ENCODE measurements around the gene CORIN. TPM values are rescaled to one million over a fixed set of nuclear protein-coding genes. Genes with fewer than 3 reads are reported as not detected.

CORIN gene
- polyA plus RNA-seq, 1 donor from 2014 or later, result 0.25 TPM

DNA sequence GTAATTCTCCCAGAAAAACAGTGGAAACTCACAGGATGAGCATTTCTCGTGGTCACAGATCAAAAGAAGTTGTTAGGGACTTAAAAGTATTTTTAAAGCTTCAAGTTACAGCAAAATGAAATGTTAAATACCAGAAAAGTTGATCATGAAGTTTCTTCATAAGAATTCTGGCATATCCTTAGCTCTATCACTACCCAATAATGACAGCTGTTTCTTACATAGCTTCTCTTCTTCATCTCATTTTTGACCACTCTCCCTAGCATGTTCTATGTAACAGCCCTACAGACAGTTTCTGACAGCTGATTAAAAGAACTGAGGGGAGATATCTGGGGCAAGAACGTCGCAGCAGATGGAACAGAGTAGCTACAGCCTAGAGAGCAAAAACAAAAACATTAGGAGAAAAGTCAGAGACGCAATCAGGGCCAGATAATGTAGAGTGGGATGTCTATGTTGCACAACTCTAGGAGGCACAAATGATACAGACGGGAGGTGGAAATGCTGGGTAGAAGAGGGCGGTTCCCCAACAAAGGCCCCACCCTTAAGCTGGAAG is 108.7 kb downstream of the CORIN start:
- no peaks in the 10 kb centered on the region for H3F3A ChIP-seq (ENCODE audit: insufficient read depth, low read length, poor library complexity, severe bottlenecking)
- H3K9me2 ChIP-seq (ENCODE audit: insufficient read depth, low read length), result no peaks in the 10 kb centered on the region
- H3K9me3 ChIP-seq (ENCODE audit: low read length), result no peaks in the 10 kb centered on the region
- TF ChIP-seq CTCF (IDR thresholded peaks at IDR 0.05; ENCODE audit: poor library complexity, severe bottlenecking), result no peak
- TF ChIP-seq TAF1 (IDR thresholded peaks at IDR 0.05; ENCODE audit: low read depth), result no peak
- TF ChIP-seq EZH2 (IDR thresholded peaks at IDR 0.05; ENCODE audit: borderline replicate concordance, insufficient read depth, low read length, poor library complexity, severe bottlenecking), result no peak
- no peak for TF ChIP-seq POLR2AphosphoS5 (IDR thresholded peaks at IDR 0.05)
- TF ChIP-seq SMC3 (conservative IDR thresholded peaks at IDR 0.05; ENCODE audit: poor library complexity), result no peak
- TF ChIP-seq EP300 (conservative IDR thresholded peaks at IDR 0.05; ENCODE audit: poor library complexity, severe bottlenecking), result no peak
- no peak for TF ChIP-seq REST (IDR thresholded peaks at IDR 0.05; ENCODE audit: borderline replicate concordance)
- TF ChIP-seq RAD21 (conservative IDR thresholded peaks at IDR 0.05), result no peak
- TF ChIP-seq MXI1 (conservative IDR thresholded peaks at IDR 0.05; ENCODE audit: poor library complexity, severe bottlenecking), result no peak
- H4K20me1 ChIP-seq (ENCODE audit: insufficient read depth), result no peaks in the 10 kb centered on the region
- no peak overlapping the region for H3K4me2 ChIP-seq (ENCODE audit: low read length)
- H2AFZ ChIP-seq (ENCODE audit: low read depth, low read length), result no peak overlapping the region
- no peak overlapping the region for H3K4me3 ChIP-seq (ENCODE audit: low read length)
- H3K9ac ChIP-seq (ENCODE audit: low read length), result no peak overlapping the region
- no peaks in the 10 kb centered on the region for H3K36me3 ChIP-seq (ENCODE audit: insufficient read depth, low read length)
- H3K27ac ChIP-seq (ENCODE audit: low read length), result no peak overlapping the region
- H3K27me3 ChIP-seq (ENCODE audit: insufficient read depth, low read depth, low read length), result no peaks in the 10 kb centered on the region
- H3K79me2 ChIP-seq (replicated peaks; ENCODE audit: insufficient read depth, low read length), result no peaks in the 10 kb centered on the region

- Histone ChIP-seq H4K20me1 (ENCODE audit: insufficient read depth) (no peaks in the 10 kb centered on the region), H3K4me3 (ENCODE audit: low read length) (no peak overlapping the region), H2AFZ (ENCODE audit: low read depth, low read length) (no peak overlapping the region), H3K36me3 (ENCODE audit: insufficient read depth, low read length) (no peaks in the 10 kb centered on the region), H3K4me2 (ENCODE audit: low read length) (no peak overlapping the region), H3K9ac (ENCODE audit: low read length) (no peak overlapping the region), H3K27me3 (ENCODE audit: insufficient read depth, low read depth, low read length) (no peaks in the 10 kb centered on the region), H3F3A (ENCODE audit: insufficient read depth, low read length, poor library complexity, severe bottlenecking) (no peaks in the 10 kb centered on the region), H3K79me2 (replicated peaks; ENCODE audit: insufficient read depth, low read length) (no peaks in the 10 kb centered on the region), H3K9me2 (ENCODE audit: insufficient read depth, low read length) (no peaks in the 10 kb centered on the region), H3K27ac (ENCODE audit: low read length) (no peak overlapping the region), H3K9me3 (ENCODE audit: low read length) (no peaks in the 10 kb centered on the region)
- no peak for TF ChIP-seq EZH2 (IDR thresholded peaks at IDR 0.05; ENCODE audit: borderline replicate concordance, insufficient read depth, low read length, poor library complexity, severe bottlenecking)
- no peak for TF ChIP-seq RAD21 (conservative IDR thresholded peaks at IDR 0.05)
- no peak for TF ChIP-seq CTCF (IDR thresholded peaks at IDR 0.05; ENCODE audit: poor library complexity, severe bottlenecking)
- TF ChIP-seq TAF1 (IDR thresholded peaks at IDR 0.05; ENCODE audit: low read depth), result no peak
- TF ChIP-seq POLR2AphosphoS5 (IDR thresholded peaks at IDR 0.05), result no peak
- TF ChIP-seq SMC3 (conservative IDR thresholded peaks at IDR 0.05; ENCODE audit: poor library complexity), result no peak
- no peak for TF ChIP-seq MXI1 (conservative IDR thresholded peaks at IDR 0.05; ENCODE audit: poor library complexity, severe bottlenecking)
Observed at GRCh38 chr4:47721892-47722575, 115.8 kb downstream of the CORIN start.
